SIG-M5 treated with dmso at 0.1 percent for 504 hours (cell line): ENCODE results near the gene IFT81.
A peak's percentile ranks its signal among the peaks of the same experiment; 100 is the strongest.
"Not testable (repeated sequence)": the region's sequence is repeated elsewhere in the genome, so short reads cannot be mapped to it uniquely, and the experiment has no call there.

Experiments used
- DNase-seq: peaks from one replicate; lab custom pipeline; 2025; ENCODE audit not compliant: unreplicated experiment; lab: John Stamatoyannopoulos, UW

Gene IFT81

DNA sequence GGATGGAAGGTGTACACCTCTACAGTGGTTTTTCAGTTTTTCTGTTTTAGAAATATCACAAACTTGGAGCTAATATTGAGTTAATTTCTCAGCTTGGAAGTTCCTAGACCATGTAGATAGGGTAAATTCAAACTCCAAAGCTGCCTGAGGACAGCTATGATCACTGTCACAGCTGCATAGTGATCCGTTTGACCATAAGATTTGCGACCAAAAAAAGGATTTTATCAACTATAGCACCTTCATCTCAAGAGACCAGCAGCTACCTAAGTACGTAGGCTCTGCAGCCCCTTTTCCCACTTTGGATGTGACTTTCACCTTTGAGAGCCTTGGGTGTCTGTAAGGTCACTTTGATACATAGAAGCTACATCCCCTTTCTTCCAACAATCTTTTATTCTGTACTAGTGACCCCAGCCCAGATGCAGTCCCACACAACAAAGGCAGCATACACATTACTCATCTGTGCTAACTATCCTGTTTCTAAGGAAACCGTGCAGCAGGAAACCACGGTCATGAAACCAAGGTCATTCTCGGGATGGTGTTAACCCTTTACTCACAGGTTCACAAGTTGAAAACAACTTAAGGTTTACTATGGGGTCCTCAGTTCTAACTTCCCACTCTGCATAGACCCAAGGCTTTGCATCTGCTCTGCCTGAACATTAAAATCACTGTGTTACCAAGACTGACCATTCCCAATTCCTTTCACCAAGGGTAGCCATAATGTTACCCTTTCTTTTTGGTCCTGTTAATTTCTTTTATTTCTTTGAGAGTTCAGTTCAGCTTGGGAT, 75.4 kb downstream of the IFT81 start:
- no peak for DNase-seq

DNA sequence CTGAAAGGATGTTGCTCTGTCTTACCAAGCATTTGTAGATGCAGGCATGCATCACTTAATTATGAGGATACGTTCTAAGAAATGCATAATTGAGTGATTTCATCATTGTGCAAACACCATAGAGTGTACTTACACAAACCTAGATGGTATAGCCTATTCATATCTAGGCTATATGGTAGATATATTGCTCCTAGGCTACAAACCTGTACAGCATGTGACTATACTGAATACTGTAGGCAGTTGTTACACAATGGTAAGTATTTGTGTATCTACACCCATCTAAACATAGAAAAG, 75.9 kb downstream of the IFT81 start:
- no peak for DNase-seq

DNA sequence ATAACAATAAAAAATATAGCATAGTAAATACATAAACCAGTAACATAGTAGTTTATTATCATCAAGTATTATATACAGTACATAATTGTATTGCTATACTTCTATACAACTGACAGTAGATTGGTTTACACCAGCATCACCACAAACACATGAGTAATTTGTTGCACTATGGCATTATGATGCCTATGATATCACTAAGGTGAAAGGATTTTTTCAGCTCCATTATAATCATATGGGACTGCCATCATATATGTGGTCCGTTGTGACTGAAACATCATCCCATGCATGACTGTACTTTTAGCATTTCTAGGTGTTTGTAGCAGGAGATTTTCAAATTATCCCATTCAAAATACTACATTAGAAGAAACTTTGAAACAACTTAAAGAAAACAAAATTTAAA, 77.8 kb downstream of the IFT81 start:
- no peak for DNase-seq

DNA sequence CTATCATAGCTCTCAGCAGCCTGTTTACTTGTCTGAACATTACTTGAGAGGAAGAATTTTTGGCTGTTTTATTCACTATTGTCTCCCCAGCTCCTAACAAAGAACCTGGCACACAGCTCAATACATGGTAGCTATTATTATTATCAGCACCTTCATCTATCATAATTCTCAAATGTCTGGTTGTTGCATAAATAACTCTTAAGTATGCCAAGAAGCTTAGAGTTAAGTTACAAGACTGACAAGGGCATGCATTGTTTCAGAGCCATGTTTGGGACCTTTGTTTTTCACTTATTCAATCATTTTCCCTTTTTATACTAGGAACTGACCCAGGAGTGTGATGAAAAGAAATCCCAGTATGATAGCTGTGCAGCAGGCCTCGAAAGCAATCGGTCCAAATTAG, 79.4 kb downstream of the IFT81 start:
- no peak for DNase-seq

DNA sequence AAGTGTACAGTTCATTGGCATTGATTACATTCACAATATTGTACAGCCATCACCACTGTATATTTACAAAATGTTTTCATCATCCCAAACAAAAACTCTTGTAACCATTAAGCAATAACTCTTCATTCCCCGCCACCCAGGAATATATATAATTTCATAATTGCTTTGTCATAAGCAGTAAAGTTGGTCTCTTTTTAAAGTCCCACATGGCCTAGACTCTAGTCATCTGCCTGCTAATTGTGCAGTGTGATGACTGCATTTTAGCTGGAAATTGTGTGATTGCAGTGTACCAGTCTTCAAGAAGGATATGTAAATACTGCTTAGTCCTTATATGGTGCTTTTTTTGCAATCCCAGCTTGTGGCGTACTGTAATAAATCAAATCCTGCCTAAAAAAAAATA, 81.8 kb downstream of the IFT81 start:
- DNase-seq = no peak

DNA sequence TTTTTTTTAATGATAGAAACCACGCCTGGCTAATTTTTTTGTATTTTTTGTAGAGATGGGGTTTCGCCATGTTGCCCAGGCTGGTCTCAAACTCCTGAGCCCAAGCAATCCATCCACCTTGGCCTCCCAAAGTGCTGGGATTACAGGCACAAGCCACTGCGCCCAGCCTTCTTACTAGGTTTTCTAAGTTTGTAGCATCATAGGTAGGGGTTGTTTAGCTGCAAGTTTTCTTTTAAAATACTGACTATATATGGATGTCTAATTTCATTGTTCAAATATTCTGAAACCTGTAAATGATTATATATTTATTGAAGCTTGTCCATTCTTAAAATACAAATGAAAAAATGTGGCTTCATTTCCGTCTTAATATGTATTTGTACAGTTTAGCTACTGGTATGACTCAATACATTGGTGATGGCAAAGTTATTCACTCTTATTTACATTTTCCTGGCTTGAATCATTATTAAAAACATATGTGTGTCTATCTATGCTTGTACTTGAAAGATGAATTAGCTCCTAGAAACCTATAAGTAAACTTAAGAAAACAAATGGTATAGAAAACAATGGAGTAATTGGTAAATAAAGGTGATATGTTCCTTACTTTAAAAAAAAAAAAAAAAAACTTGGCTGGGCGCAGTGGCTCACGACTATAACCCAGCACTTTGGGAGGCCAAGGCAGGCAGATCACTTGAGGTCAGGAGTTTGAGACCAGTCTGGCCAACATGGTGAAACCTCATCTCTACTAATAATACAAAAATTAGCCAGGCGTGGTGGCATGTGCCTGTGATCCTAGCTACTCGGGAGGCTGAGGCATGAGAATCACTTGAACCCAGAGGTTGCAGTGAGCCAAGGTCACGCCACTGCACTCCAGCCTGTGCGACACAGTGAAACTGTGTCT, 87.7 kb downstream of the IFT81 start:
- not testable (repeated sequence) for DNase-seq

DNA sequence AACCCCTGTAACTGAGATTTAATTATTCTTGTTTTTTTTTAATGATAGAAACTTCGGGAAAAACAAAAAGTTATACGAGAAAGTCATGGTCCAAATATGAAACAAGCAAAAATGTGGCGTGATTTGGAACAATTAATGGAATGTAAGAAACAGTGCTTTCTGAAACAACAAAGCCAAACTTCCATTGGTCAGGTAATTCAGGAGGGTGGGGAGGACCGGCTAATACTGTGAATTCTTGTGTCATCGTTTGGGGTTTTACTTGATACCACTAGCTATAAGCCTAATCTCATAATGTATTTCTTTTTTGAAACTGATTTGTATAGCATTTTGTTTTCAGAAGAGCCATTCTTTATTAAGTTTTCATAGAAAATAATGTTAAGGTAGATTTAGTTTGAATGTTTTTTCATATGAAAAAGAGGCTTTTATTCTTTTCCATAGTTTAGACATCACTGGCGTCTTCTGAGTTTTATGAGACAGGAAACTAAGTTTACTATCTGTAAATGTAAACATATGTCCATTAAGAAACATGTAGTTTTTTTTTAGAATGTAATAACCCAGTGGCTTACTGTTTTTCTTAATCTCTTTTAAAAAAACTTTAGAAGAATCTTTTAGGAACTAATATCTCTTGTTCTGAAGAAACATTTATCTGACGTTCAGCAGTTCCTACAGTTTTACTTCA, 94.0 kb downstream of the IFT81 start:
- no peak for DNase-seq

DNA sequence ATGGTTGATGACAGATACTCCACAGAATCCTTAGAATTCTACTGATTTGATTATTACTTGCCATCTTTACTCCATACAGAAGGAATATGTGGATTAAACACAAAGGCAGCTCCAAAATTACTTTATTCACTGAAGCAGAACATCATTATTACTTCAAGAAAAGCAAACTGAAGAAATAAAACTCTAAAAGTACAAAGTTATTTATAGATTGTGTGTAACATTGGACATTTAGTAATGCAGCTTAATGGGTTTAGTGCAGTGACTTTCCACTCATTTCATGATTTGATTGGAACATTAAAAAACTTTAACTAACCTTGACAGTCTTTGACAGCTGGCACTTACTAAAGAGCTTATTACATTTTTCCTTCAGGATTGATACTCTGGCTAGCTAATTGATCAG, 97.9 kb downstream of the IFT81 start:
- DNase-seq = no peak

DNA sequence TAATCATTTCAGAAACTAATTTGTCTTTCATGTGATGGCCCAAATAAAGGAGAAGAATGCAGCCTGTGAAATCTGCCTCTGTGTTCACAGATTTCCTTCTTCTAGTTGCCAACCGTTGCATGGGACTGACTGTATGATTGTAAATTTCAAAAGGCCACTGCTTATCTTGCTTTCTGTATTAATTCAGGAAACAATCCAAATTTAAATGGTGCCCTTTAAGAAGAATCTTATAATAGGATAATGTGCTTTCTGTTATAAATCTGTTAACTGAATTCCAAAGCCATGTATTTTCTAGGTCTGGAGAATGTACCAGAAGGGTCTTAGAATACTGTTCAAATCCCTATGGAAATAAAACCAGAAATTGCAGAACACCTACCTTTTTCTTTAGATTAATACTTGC, 98.3 kb downstream of the IFT81 start:
- no peak for DNase-seq

DNA sequence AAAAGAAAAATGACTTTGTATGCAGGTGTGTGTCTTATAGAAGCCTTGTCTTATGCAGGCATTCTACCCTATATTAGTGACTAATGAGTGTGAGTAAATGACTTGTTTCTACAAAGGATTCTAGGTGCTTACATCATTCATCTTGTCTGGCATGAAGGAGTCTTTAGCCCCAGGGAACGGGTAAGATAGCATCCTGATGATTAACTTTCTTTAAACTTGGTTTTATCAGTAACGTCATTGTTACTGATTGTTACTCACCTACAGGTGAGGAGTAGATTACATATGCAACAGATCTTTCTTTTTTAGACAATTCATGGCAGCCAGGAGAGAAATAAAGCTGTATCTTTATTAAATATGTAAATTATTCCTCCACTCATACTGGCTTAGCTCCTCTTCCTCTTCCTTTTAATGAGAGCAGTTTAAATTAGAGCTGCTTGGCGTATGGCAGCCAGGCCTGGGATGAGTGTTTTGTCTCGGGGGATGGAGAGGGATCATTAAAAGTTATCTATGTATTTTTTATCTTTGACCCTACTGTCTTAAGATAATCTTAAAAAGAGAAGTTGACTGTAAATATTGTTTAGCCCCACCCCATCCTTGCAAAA, 99.7 kb downstream of the IFT81 start:
- DNase-seq = no peak

DNA sequence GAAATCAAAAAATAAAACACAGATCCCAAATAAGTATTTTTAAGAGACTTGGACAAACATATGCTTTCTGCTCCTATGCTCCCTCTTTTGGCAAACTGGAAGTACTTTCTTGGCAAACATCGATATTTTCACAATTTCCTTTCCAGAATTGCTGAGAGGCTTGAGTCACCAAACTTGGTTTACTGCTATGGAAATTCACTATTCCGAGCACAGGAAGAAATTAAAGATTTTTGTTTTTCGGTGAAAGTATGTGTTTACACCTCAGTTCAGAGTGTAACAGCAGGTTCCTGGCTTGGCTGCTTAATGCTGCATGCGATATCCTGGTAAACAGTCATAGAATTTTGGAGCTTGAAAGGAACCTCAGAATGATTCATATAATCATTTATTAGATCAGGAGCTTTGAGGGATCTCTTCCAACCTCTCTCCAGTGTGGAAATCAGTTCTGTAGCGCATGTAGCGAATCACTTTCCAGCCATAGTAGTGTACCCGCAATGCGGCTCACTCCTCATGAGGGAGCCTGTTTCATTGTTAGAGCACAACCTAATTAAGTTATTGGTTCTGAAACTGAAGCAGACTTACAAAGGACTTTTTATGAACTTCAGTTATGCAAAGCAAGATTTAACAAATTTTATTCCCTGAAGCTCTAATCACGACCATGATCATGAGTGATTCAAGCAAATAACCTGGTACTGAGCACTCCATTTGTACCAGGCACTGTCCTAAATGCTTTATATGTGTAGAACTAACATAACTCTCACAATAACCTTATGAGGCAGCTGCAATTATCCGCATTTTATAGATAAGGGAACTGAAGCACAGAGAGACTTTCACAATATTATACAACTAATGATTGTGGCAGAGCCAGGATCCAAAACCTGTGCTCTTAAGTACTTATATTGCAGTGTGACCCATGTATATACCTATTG, 100.5 kb downstream of the IFT81 start:
- DNase-seq = peak; percentile 59

DNA sequence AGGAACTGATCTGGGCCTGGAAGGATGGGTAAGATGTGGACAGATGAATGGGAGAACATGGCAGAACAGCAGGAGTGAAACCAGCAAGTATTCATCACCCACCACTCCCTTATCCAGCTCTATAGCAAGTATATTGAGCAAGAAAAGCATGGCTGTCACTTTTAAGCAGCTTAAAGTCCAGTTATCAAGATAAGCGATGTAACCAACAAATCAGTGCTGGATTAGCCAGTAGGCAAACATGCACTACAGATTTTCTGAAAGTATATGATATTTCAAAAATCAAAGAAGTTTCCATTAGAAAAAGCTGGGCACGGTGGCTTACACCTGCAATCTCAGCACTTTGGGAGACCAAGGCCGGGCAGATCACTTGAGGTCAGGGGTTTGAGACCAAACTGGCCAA, 103.0 kb downstream of the IFT81 start:
- no peak for DNase-seq

DNA sequence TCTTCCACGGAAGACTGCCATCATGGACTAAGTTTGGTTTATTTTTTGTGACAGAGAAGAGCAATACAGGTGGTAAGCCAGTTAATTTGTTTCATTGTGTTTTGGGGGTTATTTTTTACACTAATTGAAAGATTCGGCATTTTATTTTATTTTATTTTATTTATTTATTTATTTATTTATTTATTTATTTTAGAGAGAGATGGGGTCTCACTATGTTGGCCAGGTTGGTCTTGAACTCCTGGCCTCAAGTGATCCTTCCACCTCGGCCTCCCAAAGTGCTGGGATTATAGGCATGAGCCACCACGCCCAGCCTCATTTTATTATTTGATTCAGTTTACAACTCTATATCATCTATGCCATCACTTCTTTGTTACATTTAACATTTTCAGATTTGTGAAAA, 104.2 kb downstream of the IFT81 start:
- not testable (repeated sequence) for DNase-seq

DNA sequence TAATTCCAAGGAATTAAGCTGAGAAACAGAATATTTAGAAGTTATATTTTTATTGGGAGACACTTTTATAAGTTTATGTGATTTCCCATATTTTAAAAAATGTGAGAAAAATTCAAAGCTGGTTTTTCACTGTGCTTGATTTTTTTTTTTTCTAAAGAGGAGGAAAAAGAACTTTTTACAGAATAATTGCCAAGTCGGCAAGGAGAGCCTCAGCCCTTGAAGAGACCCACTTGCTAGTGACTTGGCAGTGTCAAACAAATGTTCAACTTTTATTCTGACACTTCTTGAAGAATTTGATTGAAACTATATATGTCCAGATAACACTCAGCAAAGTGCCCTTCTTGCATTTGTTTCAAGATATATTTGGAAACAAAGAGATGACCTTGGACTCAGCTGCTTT, 104.6 kb downstream of the IFT81 start:
- no peak for DNase-seq

DNA sequence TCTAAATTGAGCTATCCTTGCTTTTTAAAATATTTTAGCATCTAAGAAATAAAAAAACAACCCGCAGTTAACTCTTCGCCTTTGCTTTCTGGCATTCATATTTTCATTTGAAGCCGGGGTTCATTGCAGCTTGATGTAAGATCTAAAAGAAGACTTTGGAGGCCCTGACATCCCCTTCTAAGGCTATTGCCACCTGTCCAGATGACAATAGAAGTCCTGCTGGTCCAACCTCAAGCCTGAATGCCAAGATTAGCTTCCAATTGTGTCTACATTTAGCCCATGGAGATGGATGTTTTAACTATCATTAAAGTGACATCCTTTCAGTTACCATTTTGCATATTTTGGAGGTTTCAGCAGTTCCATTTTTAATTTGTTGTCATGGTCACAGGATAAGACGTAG, 105.3 kb downstream of the IFT81 start:
- no peak for DNase-seq

DNA sequence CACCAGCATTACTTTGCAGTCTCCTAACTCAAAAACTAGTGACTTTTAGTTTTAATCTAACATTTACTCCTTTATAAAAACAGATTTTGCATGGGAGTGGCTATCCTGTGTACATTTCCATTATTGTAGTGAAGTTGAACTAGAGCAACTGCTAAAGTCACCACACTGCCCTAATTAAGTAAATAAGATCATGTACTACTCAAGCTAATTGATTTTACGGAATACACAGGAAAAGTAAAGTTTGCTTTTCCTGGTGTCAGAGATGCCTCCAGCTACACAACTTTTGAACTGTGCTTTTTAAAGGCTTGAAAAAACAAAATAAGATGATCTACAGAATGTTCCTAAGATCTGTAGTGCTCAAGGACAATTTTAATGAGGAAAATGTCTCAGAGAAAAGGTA, 106.5 kb downstream of the IFT81 start:
- DNase-seq = no peak

DNA sequence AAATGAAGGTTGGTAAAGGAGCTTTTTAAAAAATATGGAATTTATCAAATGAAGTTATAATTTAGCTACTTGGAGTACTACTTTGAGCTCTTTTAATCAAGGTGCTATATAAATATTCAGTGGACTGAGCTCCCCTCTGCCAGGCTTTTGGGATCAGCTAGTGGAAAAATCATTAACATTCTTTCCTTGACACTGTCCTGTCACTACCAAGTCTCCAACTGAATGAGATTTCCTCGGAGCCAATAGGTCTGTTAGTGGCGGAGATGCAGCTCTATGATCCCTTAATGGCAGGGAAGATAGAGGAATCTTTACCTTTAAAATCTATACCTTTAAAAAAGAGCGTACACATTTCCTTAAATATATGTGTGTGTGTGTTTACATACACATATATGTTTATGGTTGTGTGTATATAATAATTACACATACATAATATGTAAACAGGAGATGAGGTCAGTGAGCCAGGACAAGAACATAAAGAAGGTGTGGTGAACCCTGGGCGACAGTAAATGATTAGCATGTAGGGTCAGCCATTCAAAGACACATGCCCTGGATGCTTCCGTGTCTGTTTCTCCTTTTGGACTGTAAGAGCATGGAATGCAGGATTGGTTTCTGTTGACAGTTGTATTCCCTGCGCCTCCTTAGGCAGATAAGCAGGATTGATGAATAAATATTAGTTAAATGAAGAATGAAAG, 109.2 kb downstream of the IFT81 start:
- no peak for DNase-seq

DNA sequence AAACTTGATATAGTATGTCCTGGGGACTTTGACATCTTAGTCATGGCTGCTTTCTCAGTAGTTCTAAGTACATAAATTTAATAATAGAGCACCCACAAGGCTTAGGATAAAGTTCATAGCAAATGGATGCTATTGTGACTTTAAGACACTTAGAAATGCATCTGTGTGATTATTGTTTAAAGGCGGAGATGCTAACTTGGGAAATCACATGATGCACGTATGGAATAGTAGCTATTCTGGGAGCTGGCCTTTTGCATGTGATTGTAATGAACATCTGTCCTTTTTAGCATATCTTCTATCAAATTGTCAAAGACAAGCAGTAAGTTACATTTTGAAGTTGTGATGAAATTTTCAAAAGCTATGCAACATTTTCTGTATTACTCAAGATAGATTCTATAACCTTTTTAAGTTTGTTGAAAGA, 110.2 kb downstream of the IFT81 start:
- DNase-seq = peak; percentile 85

DNA sequence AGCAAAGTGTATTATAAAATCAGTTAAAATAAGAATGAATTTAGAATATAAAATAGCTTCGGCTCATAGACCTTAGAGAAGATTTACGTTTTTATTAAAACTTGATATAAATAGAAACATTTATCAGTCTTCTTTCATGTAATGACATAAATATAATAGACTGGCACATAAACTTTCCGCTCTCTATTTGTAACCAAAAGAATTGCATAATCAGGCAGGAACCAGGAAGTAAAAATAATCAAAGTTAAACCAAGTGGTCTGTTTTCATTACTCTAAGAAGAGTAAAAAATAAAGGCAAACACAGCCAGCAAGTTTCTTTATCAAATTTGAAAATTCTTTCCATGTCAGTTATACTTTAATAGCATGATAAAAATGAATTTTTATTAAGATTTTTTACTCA, 110.6 kb downstream of the IFT81 start:
- DNase-seq = peak; percentile 85

DNA sequence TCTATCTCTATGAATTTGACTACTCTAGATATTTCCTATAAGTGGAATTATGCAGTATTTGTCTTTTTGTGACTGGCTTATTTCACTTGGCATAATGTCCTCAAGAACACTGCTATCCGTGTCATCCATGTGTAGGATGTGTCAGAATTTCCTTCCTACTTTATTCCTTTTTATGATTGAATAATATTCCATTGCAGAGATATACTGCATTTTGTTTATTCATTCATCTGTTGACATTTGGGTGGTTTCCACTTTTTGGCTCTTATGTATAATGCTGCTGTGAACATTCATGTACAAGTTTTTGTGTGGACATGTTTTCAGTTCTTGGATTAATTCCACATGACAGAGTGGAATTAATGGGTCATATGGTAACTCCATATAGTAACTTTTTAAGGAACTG, 111.2 kb downstream of the IFT81 start:
- DNase-seq = no peak
